HG03378 (cell line): ENCODE results near the gene NPY4R.
"Not testable (repeated sequence)": the region's sequence is repeated elsewhere in the genome, so short reads cannot be mapped to it uniquely, and the experiment has no call there.

Experiments used
- ATAC-seq: cut with Tn5 transposase; IDR thresholded peaks from one replicate; pipeline ENCODE4 v1.9.1; 2021; ENCODE audit warnings: mild to moderate bottlenecking, moderate library complexity; ENCODE audit not compliant: unreplicated experiment

NPY4R gene

GRCh38 chr10:46465765-46466164, at the start of gene NPY4R:
Gene NPY4R (minus strand): TSS chr10:46465958. CDS start chr10:46462635, 3,323 bp downstream.
- not testable (repeated sequence) for ATAC-seq

GRCh38 chr10:46515366-46515765, 49.6 kb upstream of the NPY4R start:
- no peak for ATAC-seq

GRCh38 chr10:46514899-46515298, 49.1 kb upstream of the NPY4R start:
- ATAC-seq: no peak

GRCh38 chr10:46514431-46514861, 48.7 kb upstream of the NPY4R start:
- ATAC-seq: no peak

- ATAC-seq: not testable (repeated sequence)
Observed at GRCh38 chr10:46513333-46513732, 47.6 kb upstream of the NPY4R start.

- not testable (repeated sequence) for ATAC-seq
Observed at GRCh38 chr10:46512725-46513124, 47.0 kb upstream of the NPY4R start.

- ATAC-seq: not testable (repeated sequence)
Observed at GRCh38 chr10:46512002-46512401, 46.2 kb upstream of the NPY4R start.

- ATAC-seq: not testable (repeated sequence)
Observed at GRCh38 chr10:46499990-46500389, 34.2 kb upstream of the NPY4R start.

- ATAC-seq: not testable (repeated sequence)
Observed at GRCh38 chr10:46498985-46499703, 33.4 kb upstream of the NPY4R start.

- ATAC-seq: not testable (repeated sequence)
Observed at GRCh38 chr10:46497878-46498277, 32.1 kb upstream of the NPY4R start.

GRCh38 chr10:46497401-46497800, 31.6 kb upstream of the NPY4R start:
- not testable (repeated sequence) for ATAC-seq

GRCh38 chr10:46491364-46492114, 25.8 kb upstream of the NPY4R start:
- ATAC-seq: not testable (repeated sequence)

- not testable (repeated sequence) for ATAC-seq
Observed at GRCh38 chr10:46490285-46490684, 24.5 kb upstream of the NPY4R start.

- ATAC-seq: not testable (repeated sequence)
Observed at GRCh38 chr10:46486459-46486858, 20.7 kb upstream of the NPY4R start.

- ATAC-seq: not testable (repeated sequence)
Observed at GRCh38 chr10:46474746-46475320, 9.1 kb upstream of the NPY4R start.

GRCh38 chr10:46473758-46474157, 8.0 kb upstream of the NPY4R start:
- not testable (repeated sequence) for ATAC-seq

- ATAC-seq: not testable (repeated sequence)
Observed at GRCh38 chr10:46470134-46470533, 4.4 kb upstream of the NPY4R start.

GRCh38 chr10:46468119-46468809, 2.5 kb upstream of the NPY4R start:
- not testable (repeated sequence) for ATAC-seq

- ATAC-seq: not testable (repeated sequence)
Observed at GRCh38 chr10:46463608-46464007, 2.1 kb downstream of the NPY4R start.

- not testable (repeated sequence) for ATAC-seq
Observed at GRCh38 chr10:46462276-46462675, 3.5 kb downstream of the NPY4R start.

- ATAC-seq: not testable (repeated sequence)
Observed at GRCh38 chr10:46459579-46459978, 6.2 kb downstream of the NPY4R start.
